Naive thymus-derived CD4-positive, alpha-beta T cell (primary cell): ENCODE measurements around the gene GP2. TPM values are rescaled to one million over a fixed set of nuclear protein-coding genes. Genes with fewer than 3 reads are reported as not detected.

Source experiments
- ATAC-seq: fragments of 150-1000 bp; cut with Tn5 transposase; 2 replicates; pipeline ENCODE4 v1.10.0; 2021; ENCODE audit warnings: mild to moderate bottlenecking, moderate library complexity
- CTCF ChIA-PET: fragments of 350-600 bp; sonication (Branson Sonifier 250); formaldehyde crosslinking; loops from one replicate; lab custom pipeline; 2021; ENCODE audit warnings: antibody characterized with exemption; lab: Charles Lee
- POLR2A ChIA-PET: fragments of 350-600 bp; sonication (Branson Sonifier 250); formaldehyde crosslinking; loops from one replicate; lab custom pipeline; 2021; ENCODE audit warnings: antibody characterized with exemption, inconsistent platforms; lab: Charles Lee
- DNase-seq, 9 donors: peaks; one replicate each; pipeline versions ENCODE4 v3.0.0 to v3.0.0-alpha.2; 2020 to 2022; ENCODE audit warnings: mixed read lengths in 1 of 9
- H3K27ac ChIP-seq: one replicate; pipeline ENCODE4 v1.7.0; 2013; ENCODE audit warnings: mild to moderate bottlenecking, low read depth, low read length, moderate library complexity
- H3K27me3 ChIP-seq, 2 donors: one replicate each; pipeline ENCODE4 v1.7.0; 2013; ENCODE audit warnings: low read length in 2 of 2, mild to moderate bottlenecking in 2 of 2, moderate library complexity in 2 of 2; ENCODE audit not compliant: control insufficient read depth in 2 of 2, insufficient read depth in 2 of 2
- H3K36me3 ChIP-seq, 3 experiments: 1 replicate in 2 of 3; 2 replicates in 1 of 3; pipeline ENCODE4 v1.7.0; 2013; ENCODE audit warnings: low read length in 3 of 3, mild to moderate bottlenecking in 3 of 3, moderate library complexity in 1 of 3; ENCODE audit not compliant: insufficient read depth in 3 of 3, control insufficient read depth in 2 of 3
- H3K4me1 ChIP-seq, 2 donors: one replicate each; pipeline ENCODE4 v1.7.0; 2013; ENCODE audit warnings: low read length in 2 of 2, mild to moderate bottlenecking in 2 of 2, moderate library complexity in 1 of 2; ENCODE audit not compliant: control insufficient read depth in 2 of 2, insufficient read depth in 2 of 2
- H3K4me3 ChIP-seq: 2 replicates; pipeline ENCODE4 v1.7.0; 2013; ENCODE audit warnings: mild to moderate bottlenecking, low read length
- H3K9me3 ChIP-seq, 3 experiments: 1 replicate in 2 of 3; 2 replicates in 1 of 3; pipeline ENCODE4 v1.7.0; 2013; ENCODE audit warnings: low read length in 3 of 3; ENCODE audit not compliant: control insufficient read depth in 2 of 3
- H3K27ac Mint-ChIP-seq, 9 donors: one replicate each; pipeline ENCODE4 v1.8.0; 2020 to 2022; ENCODE audit warnings: mixed read lengths in 9 of 9, mild to moderate bottlenecking in 8 of 9, moderate library complexity in 5 of 9, inconsistent platforms in 2 of 9
- H3K27me3 Mint-ChIP-seq, 5 donors: one replicate each; pipeline ENCODE4 v1.8.0; 2021 to 2022; ENCODE audit warnings: mixed read lengths in 5 of 5, mild to moderate bottlenecking in 1 of 5
- H3K36me3 Mint-ChIP-seq, 5 donors: one replicate each; pipeline ENCODE4 v1.8.0; 2020 to 2022; ENCODE audit warnings: mixed read lengths in 5 of 5, mild to moderate bottlenecking in 3 of 5, inconsistent platforms in 1 of 5
- H3K4me1 Mint-ChIP-seq, 7 donors: one replicate each; pipeline ENCODE4 v1.8.0; 2020 to 2022; ENCODE audit warnings: mixed read lengths in 7 of 7, mild to moderate bottlenecking in 3 of 7, inconsistent platforms in 1 of 7
- H3K4me3 Mint-ChIP-seq, 10 donors: one replicate each; pipeline ENCODE4 v1.8.0; 2020 to 2022; ENCODE audit warnings: mild to moderate bottlenecking in 10 of 10, mixed read lengths in 10 of 10, moderate library complexity in 6 of 10, inconsistent platforms in 2 of 10
- H3K9me3 Mint-ChIP-seq, 11 donors: one replicate each; pipeline ENCODE4 v1.8.0; 2020 to 2022; ENCODE audit warnings: mixed read lengths in 11 of 11, mild to moderate bottlenecking in 4 of 11, inconsistent platforms in 1 of 11, moderate library complexity in 1 of 11
- intact Hi-C, 2 donors: fragments of 100-400 bp; cut with micrococcal nuclease; formaldehyde crosslinking; loops; one replicate each; pipeline ENCODE4 v1.15.1; 2023
- polyA plus RNA-seq, 2 donors: library from polyadenylated mRNA; unstranded; fragments of 300-500 nt; fragmentation: Illumina TruSeq; gene quantifications; one replicate each; pipeline ENCODE4 v1.2.3, GENCODE V29; 2021
- total RNA-seq, 6 experiments: library from RNA in 5 of 6; stranded (reverse) in 5 of 6; gene quantifications; 1 replicate in 5 of 6; 2 replicates in 1 of 6; pipeline ENCODE4 v1.2.3 and lab custom pipeline; 2021 to 2026

Gene GP2
- total RNA-seq (not detected), polyA plus RNA-seq (not detected), total RNA-seq (lab: John Stamatoyannopoulos, UW) (not detected)

- Histone ChIP-seq H3K4me3 (no peak within 1 kb of the TSS), H3K9me3 (no peaks in the 10 kb centered on the region), H3K36me3 (no peaks in the 10 kb centered on the region), H3K4me1 (no peaks in the 10 kb centered on the region), H3K27me3 (no peaks in the 10 kb centered on the region), H3K27ac (no peak within 1 kb of the TSS)
- Mint-ChIP-seq H3K4me1 (no peaks in the 10 kb centered on the region), H3K4me3 (no peak within 1 kb of the TSS), H3K36me3 (no peaks in the 10 kb centered on the region), H3K27ac (no peak within 1 kb of the TSS), H3K9me3 (peaks cover 0 to 8% (median 0%) of the 10 kb centered on the region in 11 donors), H3K27me3 (peaks cover 0 to 10% (median 6%) of the 10 kb centered on the region in 5 donors)
- ATAC-seq (no peak), DNase-seq (no peak)
- intact Hi-C loops, result no loop called here
- ChIA-PET CTCF (no interaction called here), POLR2A (no interaction called here)
These were observed at the start of gene GP2 for GRCh38 chr16:20327444-20328041. Gene GP2, minus strand, starts transcription at chr16:20327513. Its CDS starts 1,082 bp downstream, at chr16:20326431.

GRCh38 chr16:20372701-20373100 is 45.4 kb upstream of the GP2 start:
- Histone ChIP-seq H3K27ac (no peak overlapping the region), H3K4me1 (no peaks in the 10 kb centered on the region), H3K36me3 (no peaks in the 10 kb centered on the region), H3K9me3 (no peaks in the 10 kb centered on the region), H3K4me3 (no peak overlapping the region), H3K27me3 (no peaks in the 10 kb centered on the region)
- Mint-ChIP-seq H3K9me3 (no peaks in the 10 kb centered on the region), H3K27ac (no peak overlapping the region), H3K4me3 (no peak overlapping the region), H3K4me1 (no peaks in the 10 kb centered on the region), H3K36me3 (no peaks in the 10 kb centered on the region), H3K27me3 (peaks cover 8 to 39% (median 18%) of the 10 kb centered on the region in 5 donors)
- DNase-seq (no peak), ATAC-seq (no peak)
- intact Hi-C loops, result no loop called here
- ChIA-PET CTCF (interaction anchor here (0.6 to 0.7 kb wide), 2 partner anchors 13 to 542 kb away, joined by 3 read pairs; no protein-coding TSS in a partner anchor), POLR2A (no interaction called here)

GRCh38 chr16:20369452-20370054 is 42.2 kb upstream of the GP2 start:
- Histone ChIP-seq H3K4me3 (no peak overlapping the region), H3K4me1 (no peaks in the 10 kb centered on the region), H3K27ac (no peak overlapping the region), H3K9me3 (no peaks in the 10 kb centered on the region), H3K27me3 (no peaks in the 10 kb centered on the region), H3K36me3 (no peaks in the 10 kb centered on the region)
- Mint-ChIP-seq H3K4me3 (no peak overlapping the region), H3K27ac (no peak overlapping the region), H3K9me3 (peaks cover 0 to 3% (median 0%) of the 10 kb centered on the region in 11 donors), H3K4me1 (peaks cover 0 to 2% (median 0%) of the 10 kb centered on the region in 7 donors), H3K27me3 (peaks cover 5 to 31% (median 23%) of the 10 kb centered on the region in 5 donors), H3K36me3 (no peaks in the 10 kb centered on the region)
- CTCF ChIA-PET, result interaction anchor here (0.9 kb wide), 1 partner anchor 15 kb away, joined by 3 read pairs; no protein-coding TSS in a partner anchor
- no peak for ATAC-seq
- POLR2A ChIA-PET, result no interaction called here
- intact Hi-C loops, result no loop called here
- no peak for DNase-seq

- H3K9me3 ChIP-seq, result no peaks in the 10 kb centered on the region
- H3K27me3 Mint-ChIP-seq, result peaks cover 0 to 38% (median 15%) of the 10 kb centered on the region in 5 donors
- H3K27me3 ChIP-seq, result no peaks in the 10 kb centered on the region
- DNase-seq, result no peak
- H3K9me3 Mint-ChIP-seq, result peaks cover 0 to 6% (median 0%) of the 10 kb centered on the region in 11 donors
- no peaks in the 10 kb centered on the region for H3K36me3 ChIP-seq
- no peaks in the 10 kb centered on the region for H3K36me3 Mint-ChIP-seq
- ATAC-seq, result no peak
- ChIA-PET POLR2A (no interaction called here), CTCF (no interaction called here)
- no peaks in the 10 kb centered on the region for H3K4me1 ChIP-seq
- peaks cover 0 to 2% (median 0%) of the 10 kb centered on the region in 7 donors for H3K4me1 Mint-ChIP-seq
- H3K27ac Mint-ChIP-seq, result no peak overlapping the region
- no peak overlapping the region for H3K27ac ChIP-seq
- no peak overlapping the region for H3K4me3 Mint-ChIP-seq
- intact Hi-C loops, result no loop called here
- no peak overlapping the region for H3K4me3 ChIP-seq
These were observed 36.7 kb upstream of the GP2 start for GRCh38 chr16:20364051-20364450.

GRCh38 chr16:20363191-20363590 is 35.9 kb upstream of the GP2 start:
- ChIA-PET CTCF (no interaction called here), POLR2A (no interaction called here)
- Histone ChIP-seq H3K4me3 (no peak overlapping the region), H3K4me1 (no peaks in the 10 kb centered on the region), H3K36me3 (no peaks in the 10 kb centered on the region), H3K9me3 (no peaks in the 10 kb centered on the region), H3K27ac (no peak overlapping the region), H3K27me3 (no peaks in the 10 kb centered on the region)
- peaks cover 0 to 6% (median 0%) of the 10 kb centered on the region in 11 donors for H3K9me3 Mint-ChIP-seq
- no peaks in the 10 kb centered on the region for H3K36me3 Mint-ChIP-seq
- H3K4me1 Mint-ChIP-seq, result peaks cover 0 to 2% (median 0%) of the 10 kb centered on the region in 7 donors
- H3K27me3 Mint-ChIP-seq, result peaks cover 0 to 37% (median 14%) of the 10 kb centered on the region in 5 donors
- intact Hi-C loops, result no loop called here
- ATAC-seq, result no peak
- DNase-seq, result no peak
- H3K27ac Mint-ChIP-seq, result no peak overlapping the region
- no peak overlapping the region for H3K4me3 Mint-ChIP-seq

GRCh38 chr16:20359997-20360396 is 32.7 kb upstream of the GP2 start:
- Mint-ChIP-seq H3K27ac (no peak overlapping the region), H3K9me3 (peaks cover 0 to 6% (median 0%) of the 10 kb centered on the region in 11 donors), H3K27me3 (peaks cover 0 to 48% (median 23%) of the 10 kb centered on the region in 5 donors), H3K4me3 (no peak overlapping the region), H3K36me3 (no peaks in the 10 kb centered on the region), H3K4me1 (no peaks in the 10 kb centered on the region)
- Histone ChIP-seq H3K4me3 (no peak overlapping the region), H3K27ac (no peak overlapping the region), H3K4me1 (no peaks in the 10 kb centered on the region), H3K9me3 (no peaks in the 10 kb centered on the region), H3K27me3 (peaks cover 0 to 3% of the 10 kb centered on the region in 2 donors), H3K36me3 (no peaks in the 10 kb centered on the region)
- ATAC-seq (no peak), DNase-seq (no peak)
- ChIA-PET POLR2A (no interaction called here), CTCF (no interaction called here)
- intact Hi-C loops, result no loop called here
